Erythroblast (primary cell): ENCODE data around the gene GDPD3.
A peak's percentile ranks its signal among the peaks of the same experiment; 100 is the strongest.

ENCODE experiments used
- DNase-seq, 2 experiments: peaks; one replicate each; lab custom pipeline; 2025; lab: John Stamatoyannopoulos, UW
- GATA1 ChIP-seq: IDR thresholded peaks from 2 replicates; pipeline ENCODE4 v1.6.1; 2011; ENCODE audit warnings: low read depth, mild to moderate bottlenecking, control low read depth, low read length, moderate library complexity
- POLR2A ChIP-seq: IDR thresholded peaks from 2 replicates; pipeline ENCODE4 v1.6.1; 2011; ENCODE audit warnings: mild to moderate bottlenecking, low read length

The GDPD3 gene

DNA sequence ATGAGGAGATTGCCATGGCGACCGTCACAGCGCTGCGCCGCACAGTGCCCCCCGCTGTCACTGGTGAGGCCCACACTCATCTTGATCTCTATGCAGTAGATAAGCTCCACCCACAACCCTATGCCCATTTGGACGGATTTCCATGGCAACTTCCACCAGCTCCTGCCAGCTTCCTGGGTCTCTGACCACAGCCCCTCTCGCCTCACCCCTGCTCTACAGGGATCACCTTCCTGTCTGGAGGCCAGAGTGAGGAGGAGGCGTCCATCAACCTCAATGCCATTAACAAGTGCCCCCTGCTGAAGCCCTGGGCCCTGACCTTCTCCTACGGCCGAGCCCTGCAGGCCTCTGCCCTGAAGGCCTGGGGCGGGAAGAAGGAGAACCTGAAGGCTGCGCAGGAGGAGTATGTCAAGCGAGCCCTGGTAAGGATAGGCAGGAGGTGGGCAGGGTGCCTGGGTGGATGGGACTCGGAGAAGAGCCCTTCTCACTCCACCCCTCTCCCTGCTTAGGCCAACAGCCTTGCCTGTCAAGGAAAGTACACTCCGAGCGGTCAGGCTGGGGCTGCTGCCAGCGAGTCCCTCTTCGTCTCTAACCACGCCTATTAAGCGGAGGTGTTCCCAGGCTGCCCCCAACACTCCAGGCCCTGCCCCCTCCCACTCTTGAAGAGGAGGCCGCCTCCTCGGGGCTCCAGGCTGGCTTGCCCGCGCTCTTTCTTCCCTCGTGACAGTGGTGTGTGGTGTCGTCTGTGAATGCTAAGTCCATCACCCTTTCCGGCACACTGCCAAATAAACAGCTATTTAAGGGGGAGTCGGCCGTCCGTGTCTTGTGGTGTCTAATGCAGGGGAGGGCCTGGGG, 43.5 kb downstream of the GDPD3 start:
- no peak for TF ChIP-seq POLR2A
- TF ChIP-seq GATA1 = no peak
- no peak for DNase-seq

DNA sequence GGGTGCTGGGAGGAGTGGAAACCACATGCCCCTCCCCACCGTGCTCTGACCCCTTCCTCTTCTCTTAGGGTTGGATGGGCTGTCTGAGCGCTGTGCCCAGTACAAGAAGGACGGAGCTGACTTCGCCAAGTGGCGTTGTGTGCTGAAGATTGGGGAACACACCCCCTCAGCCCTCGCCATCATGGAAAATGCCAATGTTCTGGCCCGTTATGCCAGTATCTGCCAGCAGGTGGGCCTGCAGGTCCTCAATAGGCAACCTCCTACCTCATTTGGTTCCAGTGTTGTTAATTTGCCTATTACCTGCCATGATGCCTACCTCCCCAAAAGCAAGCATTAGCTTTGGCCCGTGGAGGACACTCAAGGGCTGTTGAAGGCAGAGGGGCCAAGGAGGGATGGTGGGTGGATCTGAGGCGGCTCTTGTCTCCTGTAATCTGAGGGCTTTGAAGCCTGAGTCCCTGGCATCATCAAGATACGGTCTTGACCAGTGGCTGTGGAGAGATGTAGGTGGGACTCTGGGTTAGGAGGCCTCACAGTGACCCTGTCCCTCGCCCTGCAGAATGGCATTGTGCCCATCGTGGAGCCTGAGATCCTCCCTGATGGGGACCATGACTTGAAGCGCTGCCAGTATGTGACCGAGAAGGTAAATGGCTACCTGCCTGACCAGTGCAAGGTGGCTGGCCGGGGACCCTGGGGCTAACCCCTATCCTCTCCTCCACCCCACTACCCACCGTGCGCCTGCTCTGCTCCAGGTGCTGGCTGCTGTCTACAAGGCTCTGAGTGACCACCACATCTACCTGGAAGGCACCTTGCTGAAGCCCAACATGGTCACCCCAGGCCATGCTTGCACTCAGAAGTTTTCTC, 44.4 kb downstream of the GDPD3 start:
- TF ChIP-seq GATA1 = no peak
- TF ChIP-seq POLR2A = no peak
- peak in 1 of 2 experiments; percentile 65 for DNase-seq

DNA sequence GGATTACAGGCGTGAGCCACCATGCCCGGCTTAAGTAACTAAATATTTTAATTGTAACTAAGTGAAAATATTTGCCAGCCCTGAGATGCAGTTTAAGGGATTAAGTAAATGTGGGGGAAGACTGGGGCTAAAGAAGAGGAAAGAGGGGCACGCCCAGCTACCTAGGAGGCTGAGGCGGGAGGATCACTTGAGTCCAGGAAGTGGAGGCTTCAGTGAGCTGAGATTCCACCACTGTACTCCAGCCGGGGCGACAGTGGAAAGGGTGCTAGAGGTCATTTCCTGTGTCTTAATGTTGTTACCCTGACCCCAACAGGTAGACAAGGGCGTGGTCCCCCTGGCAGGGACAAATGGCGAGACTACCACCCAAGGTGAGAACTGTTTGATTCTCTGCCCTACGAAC, 45.0 kb downstream of the GDPD3 start:
- TF ChIP-seq POLR2A (no peak), GATA1 (no peak)
- DNase-seq = no peak

DNA sequence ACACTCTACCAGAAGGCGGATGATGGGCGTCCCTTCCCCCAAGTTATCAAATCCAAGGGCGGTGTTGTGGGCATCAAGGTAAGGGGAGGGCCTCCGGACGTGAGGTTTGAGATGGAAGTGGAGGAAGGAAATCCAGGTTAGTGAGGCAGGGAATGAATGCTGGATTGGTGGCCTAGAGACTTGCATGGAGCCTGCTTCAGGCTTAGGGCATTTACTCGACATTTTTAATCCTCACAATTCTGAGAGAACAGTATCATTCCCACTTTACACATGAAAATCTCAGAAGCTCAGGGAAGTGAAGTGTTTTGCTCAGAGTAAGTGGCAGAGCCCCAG, 45.8 kb downstream of the GDPD3 start:
- TF ChIP-seq POLR2A = no peak
- TF ChIP-seq GATA1 = no peak

DNA sequence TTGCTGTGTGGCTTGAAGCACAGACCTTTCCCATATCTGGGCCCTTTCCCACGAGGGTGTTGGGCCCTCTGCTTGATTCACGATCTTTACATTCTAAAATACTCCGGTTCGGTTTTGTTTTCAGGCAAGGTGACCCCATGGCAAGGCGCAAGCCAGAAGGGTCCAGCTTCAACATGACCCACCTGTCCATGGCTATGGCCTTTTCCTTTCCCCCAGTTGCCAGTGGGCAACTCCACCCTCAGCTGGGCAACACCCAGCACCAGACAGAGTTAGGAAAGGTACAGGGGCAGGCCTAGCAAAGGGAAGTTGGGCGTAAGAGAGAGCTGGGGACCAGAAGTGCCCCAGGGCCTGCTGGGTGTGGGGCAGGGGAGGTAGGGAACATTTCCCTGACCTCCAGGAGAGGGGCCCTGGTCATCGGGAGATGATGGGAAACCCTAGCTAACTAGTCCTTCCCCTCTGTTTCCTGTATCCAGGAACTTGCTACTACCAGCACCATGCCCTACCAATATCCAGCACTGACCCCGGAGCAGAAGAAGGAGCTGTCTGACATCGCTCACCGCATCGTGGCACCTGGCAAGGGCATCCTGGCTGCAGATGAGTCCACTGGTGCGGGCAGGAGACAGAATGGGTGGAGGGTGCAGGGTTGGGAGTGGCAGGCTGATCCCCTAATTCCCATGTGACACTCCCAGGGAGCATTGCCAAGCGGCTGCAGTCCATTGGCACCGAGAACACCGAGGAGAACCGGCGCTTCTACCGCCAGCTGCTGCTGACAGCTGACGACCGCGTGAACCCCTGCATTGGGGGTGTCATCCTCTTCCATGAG, 46.4 kb downstream of the GDPD3 start:
- DNase-seq = no peak
- TF ChIP-seq POLR2A = no peak

More for the DNA sequence above, 45.8 kb downstream of the GDPD3 start:
- no peak for DNase-seq

DNA sequence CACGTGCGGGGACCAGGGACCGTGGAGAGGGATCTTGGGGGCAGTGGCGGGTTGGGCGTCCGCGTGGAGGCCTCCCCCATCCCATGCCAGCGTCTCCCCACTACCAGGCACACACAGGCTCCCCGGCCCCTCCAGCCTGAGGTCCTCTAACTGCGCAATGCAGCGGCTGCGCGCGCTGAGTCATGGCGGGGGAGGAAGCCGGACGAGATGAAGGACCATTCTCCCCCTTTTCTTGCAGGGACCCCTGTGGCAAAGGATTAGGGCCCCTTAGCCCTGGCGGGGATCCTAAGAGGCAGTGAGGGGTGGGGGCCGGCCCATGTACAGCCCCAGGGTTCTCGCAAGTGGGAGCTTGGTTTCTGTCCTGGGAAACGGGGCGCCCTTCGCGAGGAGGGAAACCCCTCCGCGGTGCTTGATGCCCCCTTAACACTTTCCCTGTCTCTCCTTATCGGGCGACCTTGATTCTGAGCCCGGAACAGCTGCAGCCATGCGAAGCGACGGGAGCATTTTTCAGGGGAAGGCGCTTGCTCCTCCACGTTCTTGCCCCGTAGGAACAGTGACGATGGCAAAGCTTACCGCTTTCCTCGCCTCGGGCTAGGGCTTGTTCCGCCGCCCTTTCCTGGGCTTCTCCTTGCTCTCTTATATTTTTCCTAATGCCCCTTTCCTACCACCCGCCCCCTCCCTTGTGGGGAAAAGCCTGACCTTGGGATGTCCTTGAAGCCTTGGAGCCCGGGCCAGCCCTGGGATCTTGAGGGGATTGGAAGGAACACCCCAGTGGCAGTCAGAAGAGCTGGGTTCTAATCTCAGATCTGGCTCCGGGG, 47.2 kb downstream of the GDPD3 start:
- peak; percentile 36 for TF ChIP-seq POLR2A
- TF ChIP-seq GATA1 = no peak
- DNase-seq = peak; percentile 78 to 84

DNA sequence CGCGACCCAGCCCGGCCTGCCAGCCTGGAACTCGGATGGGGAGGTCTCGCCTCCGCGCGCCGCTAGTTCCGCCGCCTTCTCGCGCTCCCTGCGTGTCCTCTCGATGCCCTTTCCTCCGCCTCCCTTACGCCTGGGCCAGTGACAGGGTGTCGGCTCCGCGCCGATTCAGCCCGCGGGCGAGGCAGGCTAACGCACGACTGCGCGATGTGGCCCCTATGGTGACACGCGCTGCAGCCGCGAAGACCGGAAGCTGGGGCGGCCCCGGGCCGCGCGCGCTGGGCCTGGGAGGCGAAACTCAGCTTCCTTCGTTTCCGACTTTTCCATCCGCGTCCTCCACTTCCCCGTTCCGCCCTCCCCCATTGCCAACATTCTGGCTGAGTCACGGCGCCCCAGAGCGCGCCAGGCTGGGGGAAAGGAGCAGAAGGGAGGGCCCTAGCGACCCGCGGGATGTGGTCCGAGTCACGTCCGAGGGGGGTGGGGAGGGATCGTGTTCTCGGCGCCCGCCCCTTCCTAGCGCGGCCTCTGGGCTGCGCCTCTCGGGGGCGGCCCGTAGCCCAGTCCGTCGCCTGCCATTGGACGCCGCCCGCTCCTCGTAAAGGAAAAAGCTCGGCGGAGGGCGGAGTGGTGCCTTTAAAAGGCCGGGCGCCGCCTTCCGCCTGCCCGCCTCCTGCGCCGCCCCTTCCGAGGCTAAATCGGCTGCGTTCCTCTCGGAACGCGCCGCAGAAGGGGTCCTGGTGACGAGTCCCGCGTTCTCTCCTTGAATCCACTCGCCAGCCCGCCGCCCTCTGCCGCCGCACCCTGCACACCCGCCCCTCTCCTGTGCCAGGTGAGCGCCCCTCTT, 48.0 kb downstream of the GDPD3 start, which contains the start of gene ALDOA:
ALDOA (plus strand) TSS at position 659 of the 841 bp plus-strand sequence. CDS start 1,138 bp downstream, outside the sequence.
- TF ChIP-seq POLR2A (peak; percentile 95), GATA1 (no peak)

DNA sequence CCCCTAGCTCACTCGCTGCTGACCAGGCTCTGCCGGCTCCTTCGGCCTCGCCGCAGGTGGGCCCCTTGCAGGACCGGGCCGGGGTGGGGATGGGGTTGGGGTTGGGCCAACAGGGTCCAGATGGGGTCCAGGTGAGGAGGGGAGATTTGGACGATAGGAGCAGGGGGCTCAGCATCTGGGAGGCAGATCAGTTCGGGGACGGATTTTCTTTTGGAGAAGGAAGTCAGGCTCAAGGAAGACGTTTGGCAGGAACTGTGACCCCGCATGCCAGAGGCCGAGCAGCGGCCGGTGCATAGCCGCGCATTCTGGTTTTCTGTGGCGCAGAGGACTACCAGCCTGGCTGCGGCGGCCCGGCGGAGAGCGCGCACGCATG, 48.6 kb downstream of the GDPD3 start:
- DNase-seq = no peak
- TF ChIP-seq GATA1 = no peak
- TF ChIP-seq POLR2A = no peak

More for the DNA sequence above, 48.0 kb downstream of the GDPD3 start, which contains the start of gene ALDOA:
- peak; percentile 96 to 98 for DNase-seq

DNA sequence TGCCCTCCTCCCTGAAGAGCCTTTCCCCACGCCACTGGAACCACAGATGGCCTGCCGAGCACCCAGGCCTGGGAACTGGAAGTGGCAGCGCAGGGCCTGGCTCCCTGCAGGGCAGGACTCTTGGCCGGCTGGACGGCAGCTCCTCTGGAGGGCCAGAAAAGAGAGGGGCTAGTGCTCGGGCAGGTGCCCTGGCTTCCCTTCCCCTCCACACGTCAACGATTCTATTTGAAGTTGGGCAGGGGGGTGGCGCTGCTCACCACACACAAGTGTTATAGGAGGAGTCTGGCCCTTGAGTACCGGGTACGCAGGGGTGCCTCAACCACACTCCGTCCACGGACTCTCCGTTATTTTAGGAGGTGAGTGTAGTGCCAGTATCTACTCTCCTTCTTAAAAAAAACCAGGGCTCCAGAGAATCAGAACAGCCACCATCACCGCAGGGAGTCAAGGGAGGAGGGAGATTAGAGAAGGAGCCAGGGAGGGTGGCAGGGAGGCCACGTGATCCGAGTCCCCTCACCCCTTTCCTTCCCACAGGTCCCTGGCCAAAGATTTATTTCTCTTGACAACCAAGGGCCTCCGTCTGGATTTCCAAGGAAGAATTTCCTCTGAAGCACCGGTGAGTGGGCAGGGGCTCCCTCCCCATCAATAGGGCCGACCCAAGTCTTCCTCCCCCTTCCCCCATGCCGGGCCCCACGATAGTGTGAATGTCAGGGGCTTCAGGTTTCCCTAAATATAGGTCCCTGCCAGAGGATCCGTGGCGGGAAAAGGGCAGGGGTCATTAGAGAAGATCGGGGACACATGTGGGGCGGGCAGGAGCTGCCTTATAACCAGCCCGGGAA, 49.2 kb downstream of the GDPD3 start:
- TF ChIP-seq POLR2A (peak; percentile 61), GATA1 (no peak)
- peak; percentile 65 to 70 for DNase-seq

DNA sequence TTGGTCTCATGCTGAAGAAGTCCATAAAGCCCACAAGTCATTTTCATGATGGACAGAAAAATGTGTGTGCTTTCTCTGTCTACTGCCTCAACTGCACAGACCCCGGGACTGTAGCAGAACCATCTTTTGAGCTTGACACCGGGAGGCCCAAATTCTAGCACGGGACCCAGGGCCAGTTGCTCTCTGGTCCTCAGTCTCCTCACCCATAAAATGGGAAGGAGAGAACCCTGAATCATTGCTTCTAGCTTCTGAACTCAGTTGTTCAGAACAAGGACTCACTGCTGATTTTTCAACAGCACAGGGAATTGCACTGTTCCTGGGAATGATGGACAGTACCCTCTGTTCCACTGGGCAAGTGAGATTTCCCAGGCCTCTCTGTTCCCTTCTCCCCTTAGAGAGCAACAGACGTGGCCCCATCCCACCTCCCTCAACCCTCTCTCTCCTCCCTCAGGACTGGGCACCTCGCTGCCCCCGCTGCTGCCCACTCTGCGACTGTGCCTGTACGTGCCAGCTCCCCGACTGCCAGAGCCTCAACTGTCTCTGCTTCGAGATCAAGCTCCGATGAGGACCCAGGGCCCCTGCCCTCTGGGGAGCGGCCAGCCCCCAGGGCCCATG, 50.0 kb downstream of the GDPD3 start:
- no peak for TF ChIP-seq POLR2A
- no peak for TF ChIP-seq GATA1
- DNase-seq = no peak

DNA sequence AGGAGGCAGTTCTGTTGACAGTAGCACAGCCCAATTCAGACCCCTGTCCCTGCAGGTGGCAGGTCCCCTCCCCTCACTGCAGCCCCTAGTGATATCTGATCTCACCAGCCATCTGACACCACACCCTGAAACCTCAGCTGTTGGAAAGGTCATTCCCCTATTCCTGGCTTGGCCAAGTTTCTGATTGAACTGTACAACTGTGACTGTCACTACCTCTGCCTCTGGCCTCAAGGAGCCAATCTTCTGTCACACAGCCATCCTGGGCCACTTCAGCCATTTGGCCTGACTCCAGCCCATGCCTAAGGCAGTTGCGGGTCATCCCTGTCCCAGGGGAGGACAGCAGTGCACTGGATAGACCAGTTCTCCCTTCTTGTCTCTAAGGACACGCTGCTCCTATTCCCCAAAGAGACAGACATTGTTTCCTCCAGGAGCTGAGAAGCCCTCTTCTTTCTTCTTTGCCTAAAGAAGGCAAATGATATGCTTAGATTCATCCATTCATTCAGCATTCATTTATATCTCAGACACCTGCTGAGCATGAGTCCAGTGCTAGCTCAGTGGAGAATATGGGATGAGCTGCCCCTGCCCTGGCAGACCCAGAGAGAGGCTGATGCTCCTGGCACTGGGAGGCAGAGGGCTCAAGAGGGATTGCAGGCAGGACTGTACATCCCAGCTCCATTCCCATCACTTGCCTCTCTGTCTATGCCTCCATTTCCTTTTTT, 52.3 kb downstream of the GDPD3 start:
- TF ChIP-seq GATA1 = no peak
- TF ChIP-seq POLR2A = no peak
- DNase-seq = no peak
